HG02759 (cell line): ENCODE results near the gene ISG15.

Source experiments
- ATAC-seq: cut with Tn5 transposase; IDR thresholded peaks from one replicate; pipeline ENCODE4 v1.9.1; 2021; ENCODE audit warnings: mild to moderate bottlenecking, moderate library complexity; ENCODE audit not compliant: unreplicated experiment

ISG15 gene

DNA sequence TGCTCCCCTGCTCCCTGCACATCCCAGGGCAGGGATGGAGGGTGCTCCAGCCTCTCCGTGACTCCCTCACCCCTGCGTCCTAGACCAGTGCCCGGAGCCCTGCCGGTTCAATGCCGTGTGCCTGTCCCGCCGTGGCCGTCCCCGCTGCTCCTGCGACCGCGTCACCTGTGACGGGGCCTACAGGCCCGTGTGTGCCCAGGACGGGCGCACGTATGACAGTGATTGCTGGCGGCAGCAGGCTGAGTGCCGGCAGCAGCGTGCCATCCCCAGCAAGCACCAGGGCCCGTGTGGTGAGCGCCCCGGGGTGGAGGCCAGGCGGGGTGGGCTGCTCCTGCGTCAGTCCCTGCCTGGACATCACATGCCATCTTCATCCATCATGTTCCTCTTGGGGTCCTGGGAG is 28.6 kb downstream of the ISG15 start:
- no peak for ATAC-seq

DNA sequence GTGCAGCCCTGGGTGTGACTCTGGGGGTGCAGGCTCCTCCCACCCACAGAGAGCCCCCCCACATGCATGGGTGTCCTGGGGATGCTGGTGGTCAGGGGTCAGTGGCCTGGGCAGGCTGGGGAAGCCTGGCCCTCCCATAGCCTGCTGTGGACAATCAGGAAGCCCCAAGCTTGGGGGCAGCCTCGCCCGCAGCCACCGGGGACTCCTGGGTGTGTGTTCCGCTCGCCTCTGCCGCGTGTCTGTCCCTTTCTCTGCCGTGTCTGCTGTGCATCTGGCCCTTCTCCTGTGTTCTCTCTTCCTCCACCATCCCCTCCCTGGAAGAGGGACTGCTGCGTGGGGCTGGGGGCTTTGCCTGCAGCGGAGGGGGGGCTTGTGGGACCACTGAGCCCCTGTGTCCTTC is 29.5 kb downstream of the ISG15 start:
- no peak for ATAC-seq

DNA sequence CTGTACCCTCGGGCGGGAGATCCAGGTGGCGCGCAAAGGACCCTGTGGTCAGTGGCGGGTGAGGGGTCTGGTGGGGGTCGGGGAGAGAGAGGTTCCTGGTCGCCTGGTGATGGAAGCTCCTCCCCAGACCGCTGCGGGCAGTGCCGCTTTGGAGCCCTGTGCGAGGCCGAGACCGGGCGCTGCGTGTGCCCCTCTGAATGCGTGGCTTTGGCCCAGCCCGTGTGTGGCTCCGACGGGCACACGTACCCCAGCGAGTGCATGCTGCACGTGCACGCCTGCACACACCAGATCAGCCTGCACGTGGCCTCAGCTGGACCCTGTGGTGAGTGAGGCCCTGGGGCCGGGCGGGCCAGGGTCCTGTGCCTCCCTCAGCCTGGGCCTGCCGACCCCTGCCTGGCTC is 30.1 kb downstream of the ISG15 start:
- ATAC-seq = no peak

DNA sequence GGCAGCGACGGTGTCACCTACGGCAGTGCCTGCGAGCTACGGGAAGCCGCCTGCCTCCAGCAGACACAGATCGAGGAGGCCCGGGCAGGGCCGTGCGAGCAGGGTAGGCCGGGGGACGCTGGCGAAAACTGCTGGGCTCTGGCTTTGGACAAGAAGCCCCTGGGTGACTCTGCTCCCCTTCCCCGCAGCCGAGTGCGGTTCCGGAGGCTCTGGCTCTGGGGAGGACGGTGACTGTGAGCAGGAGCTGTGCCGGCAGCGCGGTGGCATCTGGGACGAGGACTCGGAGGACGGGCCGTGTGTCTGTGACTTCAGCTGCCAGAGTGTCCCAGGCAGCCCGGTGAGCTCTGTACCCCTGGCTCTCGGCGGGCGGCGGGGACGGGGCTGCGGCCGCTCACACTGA is 30.6 kb downstream of the ISG15 start:
- ATAC-seq = no peak

DNA sequence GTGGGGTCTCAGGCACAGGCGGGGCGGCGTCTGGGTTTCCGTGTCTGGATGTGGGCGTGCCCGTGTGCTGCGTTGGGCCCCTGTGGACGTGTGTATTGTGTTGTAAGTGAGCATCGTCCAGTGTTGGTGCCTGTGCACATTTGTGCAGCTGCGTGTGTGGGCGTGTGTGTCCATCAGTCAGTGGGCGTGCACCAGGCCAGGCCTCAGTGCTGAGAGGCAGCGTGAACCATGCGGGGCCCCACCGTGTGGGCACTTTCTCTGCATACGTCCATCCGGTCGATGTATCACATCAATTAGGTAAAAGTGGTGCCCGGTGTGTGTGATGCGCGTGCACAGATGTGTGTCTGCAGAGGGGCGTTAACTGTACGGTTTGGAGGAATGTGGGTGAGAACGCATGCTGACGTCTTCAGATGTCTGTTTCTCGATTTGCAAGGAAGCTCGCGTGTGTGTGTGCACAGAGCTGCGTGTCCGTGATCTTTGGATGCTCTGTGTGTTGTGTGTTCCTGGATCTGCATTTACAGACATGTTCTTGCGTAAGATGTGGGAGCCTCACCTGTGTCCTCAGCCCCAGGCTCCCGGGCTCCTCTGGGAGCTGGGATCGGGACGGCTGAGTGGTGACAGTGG is 31.3 kb downstream of the ISG15 start:
- ATAC-seq = no peak

DNA sequence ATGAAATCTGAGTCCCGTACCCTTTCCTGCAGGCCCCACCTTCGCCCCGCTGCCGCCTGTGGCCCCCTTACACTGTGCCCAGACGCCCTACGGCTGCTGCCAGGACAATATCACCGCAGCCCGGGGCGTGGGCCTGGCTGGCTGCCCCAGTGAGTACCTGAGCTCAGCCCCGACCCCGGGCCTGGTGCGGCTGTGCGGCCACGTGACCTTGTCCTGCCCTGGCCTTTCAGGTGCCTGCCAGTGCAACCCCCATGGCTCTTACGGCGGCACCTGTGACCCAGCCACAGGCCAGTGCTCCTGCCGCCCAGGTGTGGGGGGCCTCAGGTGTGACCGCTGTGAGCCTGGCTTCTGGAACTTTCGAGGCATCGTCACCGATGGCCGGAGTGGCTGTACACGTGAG is 31.8 kb downstream of the ISG15 start:
- ATAC-seq = no peak

DNA sequence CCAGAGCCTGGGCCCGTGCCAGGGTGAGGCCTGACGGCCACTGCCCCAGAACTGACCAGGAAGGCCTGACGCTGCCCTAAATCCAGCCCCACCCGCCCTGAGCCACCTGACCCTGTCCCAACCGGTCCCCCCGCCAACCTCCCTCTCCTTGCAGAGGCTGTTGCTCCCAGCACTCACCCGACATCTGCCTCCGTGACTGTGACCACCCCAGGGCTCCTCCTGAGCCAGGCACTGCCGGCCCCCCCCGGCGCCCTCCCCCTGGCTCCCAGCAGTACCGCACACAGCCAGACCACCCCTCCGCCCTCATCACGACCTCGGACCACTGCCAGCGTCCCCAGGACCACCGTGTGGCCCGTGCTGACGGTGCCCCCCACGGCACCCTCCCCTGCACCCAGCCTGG is 32.9 kb downstream of the ISG15 start:
- no peak for ATAC-seq

DNA sequence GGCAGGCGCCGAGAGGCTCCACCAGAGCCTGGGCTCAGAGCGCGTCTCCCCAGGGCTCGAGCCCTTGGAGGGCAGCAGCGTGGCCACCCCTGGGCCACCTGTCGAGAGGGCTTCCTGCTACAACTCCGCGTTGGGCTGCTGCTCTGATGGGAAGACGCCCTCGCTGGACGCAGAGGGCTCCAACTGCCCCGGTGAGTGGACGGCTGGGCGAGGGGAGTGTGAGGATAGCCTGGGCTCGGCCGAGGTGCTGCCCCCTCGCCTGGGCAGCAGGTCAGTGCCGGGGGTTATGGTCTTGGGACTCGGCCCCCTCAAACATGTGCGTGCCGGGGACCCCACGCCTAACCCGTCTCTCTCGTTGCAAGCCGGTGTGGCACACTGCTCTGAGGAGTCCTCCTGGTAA is 33.5 kb downstream of the ISG15 start:
- no peak for ATAC-seq

DNA sequence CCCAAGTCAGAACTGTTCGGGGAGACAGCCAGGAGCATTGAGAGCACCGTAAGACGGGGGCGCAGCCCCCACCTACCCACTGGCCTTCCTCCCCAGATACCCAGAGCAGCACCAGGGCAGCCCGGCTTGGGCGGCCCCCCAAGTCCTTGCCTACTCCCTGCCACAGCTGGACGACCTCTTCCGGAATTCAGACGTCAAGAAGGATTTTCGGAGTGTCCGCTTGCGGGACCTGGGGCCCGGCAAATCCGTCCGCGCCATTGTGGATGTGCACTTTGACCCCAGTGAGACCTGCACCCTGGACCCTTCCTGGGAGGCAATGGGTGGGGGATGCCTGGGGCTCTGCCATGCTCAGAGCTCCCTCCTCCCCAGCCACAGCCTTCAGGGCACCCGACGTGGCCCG is 34.1 kb downstream of the ISG15 start:
- no peak for ATAC-seq

DNA sequence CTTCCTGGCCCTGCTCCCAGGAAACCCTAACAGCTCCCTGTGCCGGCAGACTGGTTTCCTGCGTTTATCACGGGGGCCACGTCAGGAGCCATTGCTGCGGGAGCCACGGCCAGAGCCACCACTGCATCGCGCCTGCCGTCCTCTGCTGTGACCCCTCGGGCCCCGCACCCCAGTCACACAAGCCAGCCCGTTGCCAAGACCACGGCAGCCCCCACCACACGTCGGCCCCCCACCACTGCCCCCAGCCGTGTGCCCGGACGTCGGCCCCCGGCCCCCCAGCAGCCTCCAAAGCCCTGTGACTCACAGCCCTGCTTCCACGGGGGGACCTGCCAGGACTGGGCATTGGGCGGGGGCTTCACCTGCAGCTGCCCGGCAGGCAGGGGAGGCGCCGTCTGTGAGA is 34.7 kb downstream of the ISG15 start:
- no peak for ATAC-seq

DNA sequence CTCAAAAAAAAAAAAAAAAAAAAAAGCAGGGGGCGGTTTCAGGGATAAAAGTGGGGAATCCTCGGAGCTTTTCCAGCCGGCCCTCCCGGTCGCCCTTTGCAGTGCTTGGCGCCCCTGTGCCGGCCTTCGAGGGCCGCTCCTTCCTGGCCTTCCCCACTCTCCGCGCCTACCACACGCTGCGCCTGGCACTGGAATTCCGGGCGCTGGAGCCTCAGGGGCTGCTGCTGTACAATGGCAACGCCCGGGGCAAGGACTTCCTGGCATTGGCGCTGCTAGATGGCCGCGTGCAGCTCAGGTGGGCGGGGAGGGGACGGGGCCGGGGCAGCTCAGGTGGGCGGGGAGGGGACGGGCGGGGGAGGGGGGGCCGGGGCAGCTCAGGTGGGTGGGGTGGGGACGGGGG is 35.5 kb downstream of the ISG15 start:
- no peak for ATAC-seq

DNA sequence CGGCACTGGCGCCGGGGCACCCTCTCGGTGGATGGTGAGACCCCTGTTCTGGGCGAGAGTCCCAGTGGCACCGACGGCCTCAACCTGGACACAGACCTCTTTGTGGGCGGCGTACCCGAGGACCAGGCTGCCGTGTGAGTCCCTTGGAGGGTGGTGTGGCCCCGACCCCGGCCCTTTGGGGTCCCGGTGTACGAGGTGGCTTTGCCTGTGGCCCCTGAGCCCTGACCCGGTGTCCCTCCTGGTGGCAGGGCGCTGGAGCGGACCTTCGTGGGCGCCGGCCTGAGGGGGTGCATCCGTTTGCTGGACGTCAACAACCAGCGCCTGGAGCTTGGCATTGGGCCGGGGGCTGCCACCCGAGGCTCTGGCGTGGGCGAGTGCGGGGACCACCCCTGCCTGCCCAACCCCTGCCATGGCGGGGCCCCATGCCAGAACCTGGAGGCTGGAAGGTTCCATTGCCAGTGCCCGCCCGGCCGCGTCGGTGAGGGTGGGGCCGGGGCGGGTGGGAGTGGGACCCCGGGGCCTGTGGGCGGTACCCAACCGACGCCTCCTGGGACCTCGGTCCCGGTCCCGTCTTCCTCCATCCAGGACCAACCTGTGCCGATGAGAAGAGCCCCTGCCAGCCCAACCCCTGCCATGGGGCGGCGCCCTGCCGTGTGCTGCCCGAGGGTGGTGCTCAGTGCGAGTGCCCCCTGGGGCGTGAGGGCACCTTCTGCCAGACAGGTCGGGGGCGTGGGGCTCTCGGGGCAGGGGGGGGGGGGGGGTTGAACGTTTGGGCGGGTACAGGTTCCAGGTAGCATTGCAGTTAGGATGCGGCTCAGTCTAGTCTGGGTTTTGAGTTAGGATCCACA is 36.2 kb downstream of the ISG15 start:
- ATAC-seq = no peak

DNA sequence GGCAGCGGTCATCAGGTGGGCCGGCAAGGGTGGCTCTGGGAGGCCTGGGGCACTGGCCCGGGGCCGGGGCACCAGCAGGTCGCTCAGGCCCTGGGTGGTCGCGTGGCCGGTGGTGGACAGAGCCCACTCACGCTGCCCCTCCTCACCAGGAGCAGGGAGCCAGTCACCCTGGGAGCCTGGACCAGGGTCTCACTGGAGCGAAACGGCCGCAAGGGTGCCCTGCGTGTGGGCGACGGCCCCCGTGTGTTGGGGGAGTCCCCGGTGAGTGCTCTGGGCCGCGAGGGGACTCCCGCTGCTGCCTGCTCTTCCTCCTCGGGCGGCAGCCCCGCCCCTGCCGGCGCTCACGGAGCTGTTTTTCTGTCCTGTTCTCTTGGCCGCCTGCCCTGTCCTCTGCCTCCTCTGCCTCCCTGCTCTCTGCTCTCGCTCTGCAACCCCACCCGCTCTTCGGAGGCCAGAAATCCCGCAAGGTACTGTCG is 37.3 kb downstream of the ISG15 start:
- ATAC-seq = no peak

DNA sequence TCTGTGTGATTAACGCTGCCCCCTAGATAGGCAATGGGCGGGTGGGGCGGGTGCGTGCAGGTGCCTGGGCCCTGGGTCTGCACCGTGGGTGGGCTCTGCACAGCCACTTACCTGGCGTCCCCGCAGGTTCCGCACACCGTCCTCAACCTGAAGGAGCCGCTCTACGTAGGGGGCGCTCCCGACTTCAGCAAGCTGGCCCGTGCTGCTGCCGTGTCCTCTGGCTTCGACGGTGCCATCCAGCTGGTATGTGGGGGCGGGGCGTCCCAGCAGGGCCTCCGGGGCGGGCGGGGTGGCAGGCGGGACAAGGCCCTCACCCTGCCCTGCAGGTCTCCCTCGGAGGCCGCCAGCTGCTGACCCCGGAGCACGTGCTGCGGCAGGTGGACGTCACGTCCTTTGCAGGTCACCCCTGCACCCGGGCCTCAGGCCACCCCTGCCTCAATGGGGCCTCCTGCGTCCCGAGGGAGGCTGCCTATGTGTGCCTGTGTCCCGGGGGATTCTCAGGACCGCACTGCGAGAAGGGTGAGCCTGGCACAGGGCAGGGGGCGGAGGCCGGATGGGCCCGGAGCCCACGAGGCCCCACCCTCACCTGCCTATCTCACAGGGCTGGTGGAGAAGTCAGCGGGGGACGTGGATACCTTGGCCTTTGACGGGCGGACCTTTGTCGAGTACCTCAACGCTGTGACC is 38.0 kb downstream of the ISG15 start:
- no peak for ATAC-seq

DNA sequence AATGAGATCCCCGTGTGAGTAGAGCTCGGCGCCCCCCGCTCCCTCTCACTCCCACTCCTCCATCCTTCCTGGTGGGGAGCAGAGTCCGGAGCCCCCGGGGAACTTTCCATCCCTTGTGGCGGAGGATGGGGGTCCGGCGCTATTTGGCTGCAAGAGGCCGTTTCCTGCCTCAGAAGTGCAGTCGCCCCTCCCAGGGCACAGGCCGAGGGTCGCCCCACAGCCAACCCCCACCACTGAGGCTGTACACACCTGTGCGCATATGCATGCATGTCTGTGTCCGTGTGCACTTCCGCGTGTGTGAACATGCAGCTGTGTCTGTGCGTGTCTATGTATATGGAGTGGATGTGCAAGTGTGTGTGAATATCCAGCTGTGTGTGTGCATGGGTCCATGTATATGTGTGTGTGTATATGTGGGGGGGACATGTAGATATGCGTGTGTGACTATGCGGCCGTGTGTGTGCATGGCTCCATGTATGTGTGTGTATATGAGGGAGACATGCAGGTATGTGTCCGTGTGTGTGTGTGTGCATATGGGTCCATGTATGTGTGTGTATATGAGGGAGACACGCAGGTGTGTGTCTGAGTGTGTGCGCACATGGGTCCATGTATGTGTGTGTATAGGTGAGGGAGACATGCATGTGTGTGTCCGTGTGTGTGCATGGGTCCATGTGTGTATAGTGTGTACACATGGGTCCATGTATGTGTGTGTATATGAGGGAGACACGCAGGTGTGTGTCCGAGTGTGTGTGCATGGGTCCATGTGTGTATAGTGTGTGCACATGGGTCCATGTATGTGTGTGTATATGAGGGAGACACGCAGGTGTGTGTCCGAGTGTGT is 38.9 kb downstream of the ISG15 start:
- no peak for ATAC-seq

DNA sequence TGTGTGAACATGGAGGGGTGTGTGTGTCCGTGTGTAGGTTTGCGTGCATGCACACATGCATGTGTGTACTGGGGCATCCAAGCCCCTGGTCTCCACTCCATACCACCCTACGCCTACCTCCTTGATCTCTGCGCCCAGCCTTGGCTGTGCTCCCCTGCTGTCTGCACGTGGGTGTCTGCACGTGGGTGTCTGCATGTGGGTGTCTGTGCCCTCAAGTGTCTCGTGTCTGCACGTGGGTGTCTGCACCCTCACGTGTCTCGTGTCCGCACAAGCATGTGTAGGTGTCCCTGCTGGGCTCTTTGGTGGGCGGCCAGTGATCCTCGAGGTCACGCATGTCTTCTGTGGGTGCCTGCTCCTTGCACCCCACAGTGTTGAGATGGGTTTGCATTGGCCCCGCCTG is 39.7 kb downstream of the ISG15 start:
- ATAC-seq = no peak

DNA sequence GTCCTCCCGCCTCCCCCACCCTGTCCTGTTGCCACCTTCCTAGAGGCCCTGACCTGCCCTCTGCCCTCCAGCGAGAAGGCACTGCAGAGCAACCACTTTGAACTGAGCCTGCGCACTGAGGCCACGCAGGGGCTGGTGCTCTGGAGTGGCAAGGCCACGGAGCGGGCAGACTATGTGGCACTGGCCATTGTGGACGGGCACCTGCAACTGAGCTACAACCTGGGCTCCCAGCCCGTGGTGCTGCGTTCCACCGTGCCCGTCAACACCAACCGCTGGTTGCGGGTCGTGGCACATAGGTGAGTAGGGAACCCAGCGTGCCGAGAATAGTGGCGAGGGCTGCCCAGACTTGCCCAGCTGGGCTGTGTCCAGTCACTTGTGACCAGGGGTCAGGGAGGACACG is 40.4 kb downstream of the ISG15 start:
- ATAC-seq = no peak

DNA sequence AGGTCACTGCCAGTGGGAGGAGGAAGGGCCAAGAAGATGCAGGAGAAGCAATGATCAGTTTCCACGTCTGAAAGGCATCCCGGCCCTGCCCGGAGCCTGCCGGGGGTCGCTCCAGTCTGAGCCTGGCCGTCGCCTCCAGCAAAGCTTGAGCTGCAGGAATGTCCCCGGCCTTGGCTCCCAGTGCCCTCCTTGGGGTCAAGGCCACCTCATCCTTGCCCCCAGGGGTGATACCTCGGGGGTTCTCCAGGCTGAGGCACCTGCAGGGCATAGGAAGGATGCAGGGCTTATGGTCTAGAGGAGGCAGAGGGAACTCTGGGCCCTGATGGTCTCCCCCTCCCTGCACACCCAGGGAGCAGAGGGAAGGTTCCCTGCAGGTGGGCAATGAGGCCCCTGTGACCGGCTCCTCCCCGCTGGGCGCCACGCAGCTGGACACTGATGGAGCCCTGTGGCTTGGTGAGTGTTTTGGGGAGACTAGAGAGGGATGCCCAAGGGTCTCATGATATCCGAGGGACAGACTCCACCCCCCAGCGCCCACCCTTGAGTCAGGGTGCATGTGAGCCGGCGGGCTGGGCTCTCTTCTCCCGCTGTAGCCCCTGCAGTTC is 40.9 kb downstream of the ISG15 start:
- ATAC-seq = no peak

DNA sequence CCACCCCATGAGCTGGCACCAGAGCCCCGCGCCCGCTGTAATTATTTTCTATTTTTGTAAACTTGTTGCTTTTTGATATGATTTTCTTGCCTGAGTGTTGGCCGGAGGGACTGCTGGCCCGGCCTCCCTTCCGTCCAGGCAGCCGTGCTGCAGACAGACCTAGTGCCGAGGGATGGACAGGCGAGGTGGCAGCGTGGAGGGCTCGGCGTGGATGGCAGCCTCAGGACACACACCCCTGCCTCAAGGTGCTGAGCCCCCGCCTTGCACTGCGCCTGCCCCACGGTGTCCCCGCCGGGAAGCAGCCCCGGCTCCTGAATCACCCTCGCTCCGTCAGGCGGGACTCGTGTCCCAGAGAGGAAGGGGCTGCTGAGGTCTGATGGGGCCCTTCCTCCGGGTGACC is 41.7 kb downstream of the ISG15 start:
- no peak for ATAC-seq

DNA sequence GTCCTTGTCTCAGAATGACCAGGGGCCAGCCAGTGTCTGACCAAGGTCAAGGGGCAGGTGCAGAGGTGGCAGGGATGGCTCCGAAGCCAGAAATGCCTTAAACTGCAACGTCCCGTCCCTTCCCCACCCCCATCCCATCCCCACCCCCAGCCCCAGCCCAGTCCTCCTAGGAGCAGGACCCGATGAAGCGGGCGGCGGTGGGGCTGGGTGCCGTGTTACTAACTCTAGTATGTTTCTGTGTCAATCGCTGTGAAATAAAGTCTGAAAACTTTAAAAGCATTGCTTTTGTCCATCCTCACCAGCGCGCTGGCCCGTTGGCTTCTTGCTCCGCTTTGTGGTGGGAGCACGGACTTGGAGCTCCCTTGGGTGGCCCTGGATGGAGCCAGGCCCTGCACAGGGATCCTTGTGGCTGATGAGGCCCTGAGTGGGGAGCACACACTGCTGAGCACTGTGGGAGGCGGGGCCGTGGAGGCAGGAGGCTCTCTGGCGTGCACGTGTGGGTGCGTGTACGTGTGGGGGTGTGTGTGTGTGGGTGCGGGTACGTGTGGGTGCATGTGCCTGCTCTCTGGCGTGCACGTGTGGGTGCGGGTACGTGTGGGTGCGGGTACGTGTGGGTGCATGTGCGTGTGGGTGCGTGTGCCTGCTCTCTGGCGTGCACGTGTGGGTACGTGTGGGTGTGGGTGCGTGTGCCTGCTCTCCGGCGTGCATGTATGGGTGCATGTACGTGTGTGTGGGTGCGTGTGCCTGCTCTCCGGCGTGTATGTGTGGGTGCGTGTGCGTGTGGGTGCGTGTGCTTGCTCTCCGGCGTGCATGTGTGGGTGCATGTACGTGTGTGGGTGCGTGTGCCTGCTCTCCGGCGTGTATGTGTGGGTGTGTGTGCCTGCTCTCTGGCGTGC is 42.8 kb downstream of the ISG15 start:
- no peak for ATAC-seq
